ENCODE measurements around the gene DPYSL5. TPM values are rescaled to one million over a fixed set of nuclear protein-coding genes. Genes with fewer than 3 reads are reported as not detected.

The DPYSL5 gene
- total and polyA plus RNA-seq, 2 of the 13 experiments (the other 11 are each of a cell fraction or from before 2014, with no cell fraction given) = 0.15 TPM; not detected in 1

DNA sequence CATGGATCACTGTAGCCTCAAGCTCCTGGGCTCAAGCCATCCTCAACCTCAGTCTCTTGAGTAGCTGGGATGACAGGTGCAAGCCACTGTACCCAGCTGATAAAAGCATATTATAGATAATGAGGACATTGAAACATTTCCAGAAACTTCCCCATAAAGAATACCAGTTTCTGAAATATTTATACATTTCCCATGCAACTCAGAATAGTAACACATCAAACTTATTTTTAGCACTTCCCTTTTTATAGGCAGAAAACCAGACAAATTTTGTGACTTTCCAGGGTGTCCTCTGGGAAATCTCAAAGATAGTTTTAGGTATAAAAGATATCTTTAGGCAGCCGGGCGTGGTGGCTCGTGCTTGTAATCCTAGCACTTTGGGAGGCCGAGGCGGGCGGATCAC, 25.1 kb upstream of the DPYSL5 start:
- H3K4me3 ChIP-seq (replicated peaks in 1 of 3; ENCODE audit: insufficient read depth in 1 of 3, low read depth in 2 of 3, low read length in 3 of 3) = no peak overlapping the region
- no peak for ATAC-seq
- no peak overlapping the region for H3K9ac ChIP-seq (ENCODE audit: insufficient read depth, low read depth, low read length)
- no TSS peak for BruUV-seq (replicated peaks)
- no peak for TF ChIP-seq FOXO1 (CRISPR knock-in tag; IDR thresholded peaks at IDR 0.05)
- TF ChIP-seq CEBPZ (IDR thresholded peaks at IDR 0.05; ENCODE audit: low read length) = no peak
- TF ChIP-seq NAIF1 (CRISPR knock-in tag; IDR thresholded peaks at IDR 0.05; ENCODE audit: borderline replicate concordance) = no peak
- TF ChIP-seq, protein P1, sequence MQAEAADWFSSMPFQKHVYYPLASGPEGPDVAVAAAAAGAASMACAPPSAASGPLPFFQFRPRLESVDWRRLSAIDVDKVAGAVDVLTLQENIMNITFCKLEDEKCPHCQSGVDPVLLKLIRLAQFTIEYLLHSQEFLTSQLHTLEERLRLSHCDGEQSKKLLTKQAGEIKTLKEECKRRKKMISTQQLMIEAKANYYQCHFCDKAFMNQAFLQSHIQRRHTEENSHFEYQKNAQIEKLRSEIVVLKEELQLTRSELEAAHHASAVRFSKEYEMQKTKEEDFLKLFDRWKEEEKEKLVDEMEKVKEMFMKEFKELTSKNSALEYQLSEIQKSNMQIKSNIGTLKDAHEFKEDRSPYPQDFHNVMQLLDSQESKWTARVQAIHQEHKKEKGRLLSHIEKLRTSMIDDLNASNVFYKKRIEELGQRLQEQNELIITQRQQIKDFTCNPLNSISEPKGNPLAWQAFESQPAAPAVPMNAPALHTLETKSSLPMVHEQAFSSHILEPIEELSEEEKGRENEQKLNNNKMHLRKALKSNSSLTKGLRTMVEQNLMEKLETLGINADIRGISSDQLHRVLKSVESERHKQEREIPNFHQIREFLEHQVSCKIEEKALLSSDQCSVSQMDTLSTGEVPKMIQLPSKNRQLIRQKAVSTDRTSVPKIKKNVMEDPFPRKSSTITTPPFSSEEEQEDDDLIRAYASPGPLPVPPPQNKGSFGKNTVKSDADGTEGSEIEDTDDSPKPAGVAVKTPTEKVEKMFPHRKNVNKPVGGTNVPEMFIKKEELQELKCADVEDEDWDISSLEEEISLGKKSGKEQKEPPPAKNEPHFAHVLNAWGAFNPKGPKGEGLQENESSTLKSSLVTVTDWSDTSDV (CRISPR knock-in tag; IDR thresholded peaks at IDR 0.05) = no peak
- no peak for TF ChIP-seq REXO4 (CRISPR knock-in tag; IDR thresholded peaks at IDR 0.05; ENCODE audit: borderline replicate concordance)
- TF ChIP-seq ZNF607 (CRISPR knock-in tag; IDR thresholded peaks at IDR 0.05; ENCODE audit: borderline replicate concordance) = no peak
- TF ChIP-seq, protein P2, sequence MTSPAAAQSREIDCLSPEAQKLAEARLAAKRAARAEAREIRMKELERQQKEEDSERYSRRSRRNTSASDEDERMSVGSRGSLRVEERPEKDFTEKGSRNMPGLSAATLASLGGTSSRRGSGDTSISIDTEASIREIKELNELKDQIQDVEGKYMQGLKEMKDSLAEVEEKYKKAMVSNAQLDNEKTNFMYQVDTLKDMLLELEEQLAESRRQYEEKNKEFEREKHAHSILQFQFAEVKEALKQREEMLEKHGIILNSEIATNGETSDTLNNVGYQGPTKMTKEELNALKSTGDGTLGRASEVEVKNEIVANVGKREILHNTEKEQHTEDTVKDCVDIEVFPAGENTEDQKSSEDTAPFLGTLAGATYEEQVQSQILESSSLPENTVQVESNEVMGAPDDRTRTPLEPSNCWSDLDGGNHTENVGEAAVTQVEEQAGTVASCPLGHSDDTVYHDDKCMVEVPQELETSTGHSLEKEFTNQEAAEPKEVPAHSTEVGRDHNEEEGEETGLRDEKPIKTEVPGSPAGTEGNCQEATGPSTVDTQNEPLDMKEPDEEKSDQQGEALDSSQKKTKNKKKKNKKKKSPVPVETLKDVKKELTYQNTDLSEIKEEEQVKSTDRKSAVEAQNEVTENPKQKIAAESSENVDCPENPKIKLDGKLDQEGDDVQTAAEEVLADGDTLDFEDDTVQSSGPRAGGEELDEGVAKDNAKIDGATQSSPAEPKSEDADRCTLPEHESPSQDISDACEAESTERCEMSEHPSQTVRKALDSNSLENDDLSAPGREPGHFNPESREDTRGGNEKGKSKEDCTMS (CRISPR knock-in tag; conservative IDR thresholded peaks at IDR 0.05) = no peak
- TF ChIP-seq ZNF251 (CRISPR knock-in tag; IDR thresholded peaks at IDR 0.05) = no peak
- no peak for TF ChIP-seq FOXJ3 (CRISPR knock-in tag; IDR thresholded peaks at IDR 0.05; ENCODE audit: borderline replicate concordance)
- no peak for TF ChIP-seq SRY (CRISPR knock-in tag; IDR thresholded peaks at IDR 0.05)
- no peak for TF ChIP-seq MEIS2 (CRISPR knock-in tag; IDR thresholded peaks at IDR 0.05)
- TF ChIP-seq TP53 (CRISPR knock-in tag; conservative IDR thresholded peaks at IDR 0.05) = no peak
- no peak for TF ChIP-seq ERF (CRISPR knock-in tag; IDR thresholded peaks at IDR 0.05)
- no peak for TF ChIP-seq NFYC (CRISPR knock-in tag; IDR thresholded peaks at IDR 0.05)
- TF ChIP-seq ELF4 (CRISPR knock-in tag; IDR thresholded peaks at IDR 0.05; ENCODE audit: borderline replicate concordance) = no peak
- TF ChIP-seq, protein P3, sequence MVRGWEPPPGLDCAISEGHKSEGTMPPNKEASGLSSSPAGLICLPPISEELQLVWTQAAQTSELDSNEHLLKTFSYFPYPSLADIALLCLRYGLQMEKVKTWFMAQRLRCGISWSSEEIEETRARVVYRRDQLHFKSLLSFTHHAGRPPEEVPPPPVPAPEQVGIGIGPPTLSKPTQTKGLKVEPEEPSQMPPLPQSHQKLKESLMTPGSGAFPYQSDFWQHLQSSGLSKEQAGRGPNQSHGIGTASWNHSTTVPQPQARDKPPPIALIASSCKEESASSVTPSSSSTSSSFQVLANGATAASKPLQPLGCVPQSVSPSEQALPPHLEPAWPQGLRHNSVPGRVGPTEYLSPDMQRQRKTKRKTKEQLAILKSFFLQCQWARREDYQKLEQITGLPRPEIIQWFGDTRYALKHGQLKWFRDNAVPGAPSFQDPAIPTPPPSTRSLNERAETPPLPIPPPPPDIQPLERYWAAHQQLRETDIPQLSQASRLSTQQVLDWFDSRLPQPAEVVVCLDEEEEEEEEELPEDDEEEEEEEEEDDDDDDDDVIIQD (CRISPR knock-in tag; IDR thresholded peaks at IDR 0.05; ENCODE audit: low read depth) = no peak
- ChIA-PET POLR2A (no interaction called here), CTCF (ENCODE audit: low intra/inter-chr PET ratio, low total read pairs) (no interaction called here)
- no peaks in the 10 kb centered on the region for H3K79me2 ChIP-seq (ENCODE audit: insufficient read depth, low read length)
- 67% methylated on average over 6 of the region's 6 CpGs for WGBS (ENCODE audit: low lambda C conversion rate)
- H3K4me1 ChIP-seq (ENCODE audit: insufficient read depth, low read length) = no peaks in the 10 kb centered on the region
- DNase-seq (ENCODE audit: low spot score) = no peak
- no peaks in the 10 kb centered on the region for H3K9me3 ChIP-seq (ENCODE audit: low read length)
- no peak overlapping the region for H3K27ac ChIP-seq (ENCODE audit: extremely low read length, insufficient read depth, low read length)
- no peaks in the 10 kb centered on the region for H4K20me1 ChIP-seq (ENCODE audit: insufficient read depth, low read length)
- no peak overlapping the region for H2AFZ ChIP-seq (ENCODE audit: low read length)
- H3K36me3 ChIP-seq (replicated peaks in 1 of 2; ENCODE audit: control insufficient read depth in 1 of 2, insufficient read depth in 2 of 2, low read length in 2 of 2) = no peaks in the 10 kb centered on the region
- no peak for FAIRE-seq
- in situ Hi-C loops (cut with HindIII; ENCODE audit: extremely low pct_ligation_motif_present, low pct_unique_long_range_greater_than_20kb) = no loop called here
- H3K27me3 ChIP-seq (ENCODE audit: control insufficient read depth in 1 of 2, insufficient read depth in 2 of 2, low read length in 2 of 2) = peaks cover 0 to 23% of the 10 kb centered on the region in 2 experiments; a peak in 3 of 5 replicates
- intact Hi-C loops (cut with micrococcal nuclease; ENCODE audit: unreplicated experiment) = no loop called here
- no peak overlapping the region for H3K4me2 ChIP-seq (ENCODE audit: low read depth, low read length)

Data from HepG2 (cell line).